ENCODE data around the gene SIGLEC14. TPM values are rescaled to one million over a fixed set of nuclear protein-coding genes. Genes with fewer than 3 reads are reported as not detected.
A peak's percentile ranks its signal among the peaks of the same experiment; 100 is the strongest.

The SIGLEC14 gene
- total and polyA plus RNA-seq, 2 experiments from 2014 or later: not detected

DNA sequence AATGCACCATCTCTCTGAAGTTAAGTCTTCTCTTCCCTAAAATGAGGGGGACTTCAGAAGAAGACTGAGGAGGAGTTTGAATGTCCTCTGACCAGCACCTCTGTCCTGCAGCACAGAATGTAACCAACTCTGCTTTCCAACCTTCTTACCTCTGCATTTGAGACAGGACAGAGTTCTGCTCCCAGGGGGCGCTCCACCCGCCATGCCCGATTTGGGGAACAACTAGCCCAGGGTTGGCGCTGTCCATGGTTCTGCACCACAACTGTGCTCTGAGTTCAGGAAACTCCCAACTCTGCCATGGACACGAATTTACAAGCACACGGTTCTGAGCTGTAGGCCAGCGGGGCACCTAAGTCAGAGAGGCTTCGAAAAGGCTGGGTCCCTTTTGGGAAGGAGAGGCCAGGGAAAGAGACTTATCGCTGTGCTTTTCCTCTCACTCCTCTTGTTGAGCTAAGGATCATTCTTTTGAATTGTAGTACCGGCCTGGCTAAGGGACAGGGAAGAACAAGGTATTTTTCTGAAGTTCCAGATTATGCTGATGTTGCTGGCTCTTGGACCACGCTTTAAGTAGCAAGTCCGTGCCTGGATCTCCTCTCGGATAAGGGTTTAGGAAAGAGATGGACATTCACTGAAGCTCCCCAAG, 38.6 kb downstream of the SIGLEC14 start (continued):
- peak; percentile 98 for TF ChIP-seq REST (IDR thresholded peaks at IDR 0.05; ENCODE audit: unreplicated experiment)

DNA sequence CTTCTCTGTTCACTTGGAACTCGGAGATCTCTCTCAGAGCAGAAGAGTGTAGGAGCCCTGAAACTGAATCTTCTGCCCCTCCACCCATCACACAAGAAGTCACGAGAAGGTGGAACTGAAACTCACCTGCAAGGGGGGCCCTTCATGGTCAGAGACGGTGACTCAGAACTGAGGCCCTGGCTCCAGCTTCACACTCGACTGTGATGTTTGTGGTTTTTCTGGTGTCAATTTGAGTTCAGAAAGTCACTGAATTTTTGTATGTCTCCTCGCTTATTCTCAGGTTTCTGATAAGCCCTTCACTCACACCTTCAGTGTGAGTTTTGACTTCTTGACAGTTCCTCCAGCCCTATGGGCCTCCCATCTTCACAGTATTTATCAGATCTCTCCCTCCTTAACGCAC, 39.5 kb downstream of the SIGLEC14 start:
- no peak for TF ChIP-seq NANOG (IDR thresholded peaks at IDR 0.05; ENCODE audit: borderline replicate concordance)
- no peak for TF ChIP-seq CREB1 (CRISPR knock-in tag; IDR thresholded peaks at IDR 0.05; ENCODE audit: low read depth)
- no peak for TF ChIP-seq EZH2phosphoT487 (IDR thresholded peaks at IDR 0.05; ENCODE audit: unreplicated experiment)
- no peak for TF ChIP-seq JUNB (IDR thresholded peaks at IDR 0.05; ENCODE audit: unreplicated experiment)
- no peak for TF ChIP-seq POLR2AphosphoS5 (IDR thresholded peaks at IDR 0.05; ENCODE audit: low read depth)
- TF ChIP-seq ZNF331 (CRISPR knock-in tag; IDR thresholded peaks at IDR 0.05; ENCODE audit: low read depth): no peak
- TF ChIP-seq REST (IDR thresholded peaks at IDR 0.05; ENCODE audit: unreplicated experiment): no peak
- TF ChIP-seq ZNF114 (CRISPR knock-in tag; IDR thresholded peaks at IDR 0.05): no peak
- TF ChIP-seq EZH2 (IDR thresholded peaks at IDR 0.05; ENCODE audit: low read depth, unreplicated experiment): no peak
- TF ChIP-seq, protein P1, sequence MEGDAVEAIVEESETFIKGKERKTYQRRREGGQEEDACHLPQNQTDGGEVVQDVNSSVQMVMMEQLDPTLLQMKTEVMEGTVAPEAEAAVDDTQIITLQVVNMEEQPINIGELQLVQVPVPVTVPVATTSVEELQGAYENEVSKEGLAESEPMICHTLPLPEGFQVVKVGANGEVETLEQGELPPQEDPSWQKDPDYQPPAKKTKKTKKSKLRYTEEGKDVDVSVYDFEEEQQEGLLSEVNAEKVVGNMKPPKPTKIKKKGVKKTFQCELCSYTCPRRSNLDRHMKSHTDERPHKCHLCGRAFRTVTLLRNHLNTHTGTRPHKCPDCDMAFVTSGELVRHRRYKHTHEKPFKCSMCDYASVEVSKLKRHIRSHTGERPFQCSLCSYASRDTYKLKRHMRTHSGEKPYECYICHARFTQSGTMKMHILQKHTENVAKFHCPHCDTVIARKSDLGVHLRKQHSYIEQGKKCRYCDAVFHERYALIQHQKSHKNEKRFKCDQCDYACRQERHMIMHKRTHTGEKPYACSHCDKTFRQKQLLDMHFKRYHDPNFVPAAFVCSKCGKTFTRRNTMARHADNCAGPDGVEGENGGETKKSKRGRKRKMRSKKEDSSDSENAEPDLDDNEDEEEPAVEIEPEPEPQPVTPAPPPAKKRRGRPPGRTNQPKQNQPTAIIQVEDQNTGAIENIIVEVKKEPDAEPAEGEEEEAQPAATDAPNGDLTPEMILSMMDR (conservative IDR thresholded peaks at IDR 0.05; ENCODE audit: low read depth in 2 of 2): no peak
- no peak for TF ChIP-seq STAT1 (IDR thresholded peaks at IDR 0.05; ENCODE audit: unreplicated experiment)
- Histone ChIP-seq H3K36me3 (ENCODE audit: insufficient read depth) (no peaks in the 10 kb centered on the region), H3K4me2 (no peak overlapping the region), H4K20me1 (replicated peaks; ENCODE audit: insufficient read depth) (no peaks in the 10 kb centered on the region), H3K4me1 (ENCODE audit: insufficient read depth) (no peaks in the 10 kb centered on the region), H3K79me2 (replicated peaks; ENCODE audit: insufficient read depth) (no peaks in the 10 kb centered on the region), H3K4me3 (no peak overlapping the region), H3K27me3 (ENCODE audit: insufficient read depth) (peaks cover 10% of the 10 kb centered on the region; the same call in 1 of the 2 replicates), H3F3A (replicated peaks; ENCODE audit: low read depth) (no peaks in the 10 kb centered on the region), H3K27ac (ENCODE audit: low read depth) (no peak overlapping the region), H3K9me2 (ENCODE audit: insufficient read depth) (no peaks in the 10 kb centered on the region), H2AFZ (no peak overlapping the region)
- no peak overlapping the region for H3K27ac Mint-ChIP-seq
- ATAC-seq (no peak), DNase-seq (ENCODE audit: low spot score) (no peak)
- H3K4me1 Mint-ChIP-seq: no peaks in the 10 kb centered on the region
- peaks cover 83% of the 10 kb centered on the region for H3K9me3 Mint-ChIP-seq
- H3K4me3 Mint-ChIP-seq: no peak overlapping the region
- H3K27me3 Mint-ChIP-seq (ENCODE audit: insufficient read depth, low read depth, poor library complexity): peaks cover 11% of the 10 kb centered on the region
- peaks cover 20% of the 10 kb centered on the region for H3K36me3 Mint-ChIP-seq (ENCODE audit: low read depth)

All from GM23338 (cell line).